AG09319 (cell line): ENCODE results near the gene NRP2.

ENCODE experiments used
- DNase-seq: peaks from one replicate; pipeline ENCODE4 v3.0.0-alpha.2; 2010; ENCODE audit warnings: low read depth; ENCODE audit errors: extremely low read depth
- TF ChIP-seq, protein P1 (sequence below): IDR thresholded peaks from 2 replicates; pipeline ENCODE4 v1.5.1; 2011; ENCODE audit warnings: low read depth, mild to moderate bottlenecking, inconsistent platforms, low read length, moderate library complexity

The NRP2 gene

DNA sequence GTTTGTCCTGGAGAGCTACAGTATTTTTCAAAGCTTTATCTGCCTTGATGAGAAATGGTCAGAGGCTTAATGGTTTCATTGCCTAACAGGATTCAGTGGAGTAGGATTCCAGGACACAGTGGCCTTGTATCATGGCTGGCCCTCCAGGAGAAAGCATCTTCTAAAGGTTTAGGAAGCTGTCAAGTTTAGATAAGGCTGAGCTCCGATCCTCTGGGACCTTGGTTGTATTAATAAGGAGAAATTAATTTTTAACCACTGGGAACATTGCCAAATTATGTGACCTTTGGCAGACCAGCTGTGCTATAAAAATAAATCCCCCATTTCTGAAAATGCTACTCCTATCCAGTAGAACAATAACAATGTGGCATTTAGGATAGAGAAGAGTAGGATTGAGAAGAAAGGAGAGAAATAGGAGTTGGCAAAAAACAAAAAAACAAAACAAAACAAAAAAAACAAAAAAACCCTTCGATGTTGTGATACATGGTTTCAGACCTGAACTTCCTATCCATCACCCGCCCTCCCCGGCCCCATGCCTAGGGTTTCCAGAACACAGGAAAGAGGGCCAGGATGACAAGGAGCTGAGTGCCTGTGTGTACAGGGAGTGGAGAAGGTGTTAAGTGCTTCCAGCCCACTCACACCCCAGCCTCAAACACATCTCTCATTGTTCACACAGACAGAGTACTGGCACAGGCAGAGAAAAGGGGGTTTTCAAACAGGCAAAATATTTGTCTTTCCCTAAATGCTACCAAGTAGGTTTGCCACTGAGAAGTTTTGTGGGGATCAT lies 6.3 kb downstream of the NRP2 start:
- TF ChIP-seq, protein P1, sequence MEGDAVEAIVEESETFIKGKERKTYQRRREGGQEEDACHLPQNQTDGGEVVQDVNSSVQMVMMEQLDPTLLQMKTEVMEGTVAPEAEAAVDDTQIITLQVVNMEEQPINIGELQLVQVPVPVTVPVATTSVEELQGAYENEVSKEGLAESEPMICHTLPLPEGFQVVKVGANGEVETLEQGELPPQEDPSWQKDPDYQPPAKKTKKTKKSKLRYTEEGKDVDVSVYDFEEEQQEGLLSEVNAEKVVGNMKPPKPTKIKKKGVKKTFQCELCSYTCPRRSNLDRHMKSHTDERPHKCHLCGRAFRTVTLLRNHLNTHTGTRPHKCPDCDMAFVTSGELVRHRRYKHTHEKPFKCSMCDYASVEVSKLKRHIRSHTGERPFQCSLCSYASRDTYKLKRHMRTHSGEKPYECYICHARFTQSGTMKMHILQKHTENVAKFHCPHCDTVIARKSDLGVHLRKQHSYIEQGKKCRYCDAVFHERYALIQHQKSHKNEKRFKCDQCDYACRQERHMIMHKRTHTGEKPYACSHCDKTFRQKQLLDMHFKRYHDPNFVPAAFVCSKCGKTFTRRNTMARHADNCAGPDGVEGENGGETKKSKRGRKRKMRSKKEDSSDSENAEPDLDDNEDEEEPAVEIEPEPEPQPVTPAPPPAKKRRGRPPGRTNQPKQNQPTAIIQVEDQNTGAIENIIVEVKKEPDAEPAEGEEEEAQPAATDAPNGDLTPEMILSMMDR, result no peak
- DNase-seq, result no peak

DNA sequence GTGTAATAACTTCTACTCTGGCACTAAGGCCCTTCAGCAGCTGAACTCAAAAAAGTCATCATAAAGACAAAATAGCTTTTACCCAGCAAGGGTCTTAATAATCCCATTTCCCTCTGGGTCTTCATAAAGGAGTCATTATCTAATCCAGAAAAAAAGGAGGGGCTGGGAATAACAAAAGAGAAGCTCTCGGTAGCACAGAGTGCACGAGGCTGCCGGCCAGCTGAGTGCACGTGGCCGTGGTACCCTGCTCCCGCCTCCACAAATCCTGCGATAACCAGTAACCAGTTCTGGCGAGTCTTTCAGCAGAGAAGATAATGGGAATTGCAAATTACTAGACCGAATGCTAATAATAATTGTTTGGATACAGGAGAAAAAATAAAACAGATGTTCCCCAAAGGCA lies 7.5 kb downstream of the NRP2 start:
- TF ChIP-seq, protein P1, result no peak
- no peak for DNase-seq

DNA sequence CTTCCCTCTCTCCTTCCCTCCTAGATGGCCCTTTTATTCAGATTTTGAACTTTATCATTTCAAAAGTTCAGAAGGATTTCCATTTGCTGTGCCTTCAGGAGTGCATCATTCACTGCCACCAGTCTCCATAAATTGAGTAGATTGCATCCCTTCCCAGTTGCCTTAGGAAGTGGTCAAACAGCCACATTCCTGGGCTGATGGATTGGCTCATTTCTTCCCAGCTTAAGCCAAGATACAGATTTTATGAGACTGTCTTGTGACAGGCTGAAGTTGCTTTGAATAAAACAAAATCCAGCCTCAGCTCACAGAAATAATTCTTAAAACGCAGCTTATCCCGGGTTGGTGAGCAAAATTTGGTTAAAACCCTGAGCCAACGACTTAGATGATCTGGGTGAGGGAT lies 9.8 kb downstream of the NRP2 start:
- TF ChIP-seq, protein P1, result no peak
- no peak for DNase-seq

DNA sequence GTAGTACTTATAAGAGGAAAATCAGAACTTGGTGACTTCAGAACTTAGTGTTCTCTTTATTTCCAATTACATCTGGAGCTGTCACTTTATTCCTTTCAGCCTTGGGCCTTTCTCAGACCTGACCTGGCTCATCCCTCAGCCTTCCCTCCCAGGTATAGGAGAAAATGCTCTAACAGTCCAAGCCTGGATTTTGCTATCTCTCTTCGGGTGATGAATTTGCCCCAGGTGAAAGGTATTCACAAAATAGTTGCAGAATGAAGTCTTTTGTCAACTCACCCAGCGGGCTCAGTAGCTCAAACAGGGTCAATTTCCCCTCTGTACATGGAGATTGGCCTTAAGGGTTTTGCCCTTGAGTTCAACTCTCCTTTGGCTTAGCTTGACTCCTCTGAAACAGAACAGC lies 12.0 kb downstream of the NRP2 start:
- DNase-seq, result no peak
- TF ChIP-seq, protein P1, result no peak

DNA sequence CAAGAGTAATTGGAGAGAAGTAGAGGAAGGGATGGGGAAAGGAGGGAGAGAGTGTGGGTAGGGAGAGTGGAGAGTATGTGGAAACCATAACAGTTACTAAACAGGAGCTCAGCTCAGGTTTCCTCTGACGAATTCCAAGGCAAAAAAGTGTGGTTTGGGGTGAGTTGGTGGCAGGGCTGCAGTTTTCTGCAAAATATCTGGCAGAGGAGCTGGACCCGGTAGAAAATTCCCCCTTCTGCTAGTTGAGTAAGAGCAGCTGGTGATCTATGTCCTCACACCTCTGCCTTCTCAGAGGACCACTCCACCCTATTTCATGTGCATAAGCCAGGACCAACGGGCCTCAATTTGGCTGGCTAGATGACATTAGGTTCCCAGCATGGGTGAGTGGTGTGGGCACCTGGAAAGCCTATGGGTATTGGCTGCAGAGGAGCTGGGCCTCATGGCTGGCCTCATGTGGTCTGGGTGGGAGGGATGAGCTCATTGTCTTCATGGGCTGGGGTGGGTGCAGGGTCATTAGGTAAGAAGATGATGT lies 13.2 kb downstream of the NRP2 start:
- TF ChIP-seq, protein P1, result no peak
- no peak for DNase-seq

DNA sequence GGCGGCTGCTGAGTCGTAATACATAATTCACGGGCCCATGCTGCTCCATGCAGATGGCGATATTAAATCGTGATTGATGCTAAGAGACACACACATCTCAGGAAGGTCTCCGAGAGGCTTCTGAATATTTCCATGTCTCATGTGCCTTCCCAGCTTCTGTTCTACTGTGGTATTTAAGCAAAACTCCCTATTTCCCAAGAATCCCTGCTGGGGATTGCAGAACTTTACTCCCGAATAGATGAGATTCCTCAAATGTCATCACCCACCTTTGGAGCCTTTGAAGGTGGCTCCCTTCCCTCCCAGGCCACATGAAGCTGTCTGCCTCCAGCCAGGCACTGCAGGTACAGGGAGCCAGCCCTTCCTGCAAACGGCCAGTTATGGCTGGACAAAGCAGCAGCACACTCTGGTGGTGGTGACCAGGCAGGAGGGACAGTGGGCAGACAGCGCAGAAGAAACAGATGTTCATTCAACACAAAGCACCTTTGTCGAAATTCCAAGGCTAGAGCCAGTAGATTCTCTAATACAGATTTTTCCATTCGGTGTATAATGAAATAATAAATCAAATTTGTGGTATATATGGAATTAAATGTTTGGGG lies 14.1 kb downstream of the NRP2 start:
- TF ChIP-seq, protein P1, result peak; percentile 29
- DNase-seq, result no peak

DNA sequence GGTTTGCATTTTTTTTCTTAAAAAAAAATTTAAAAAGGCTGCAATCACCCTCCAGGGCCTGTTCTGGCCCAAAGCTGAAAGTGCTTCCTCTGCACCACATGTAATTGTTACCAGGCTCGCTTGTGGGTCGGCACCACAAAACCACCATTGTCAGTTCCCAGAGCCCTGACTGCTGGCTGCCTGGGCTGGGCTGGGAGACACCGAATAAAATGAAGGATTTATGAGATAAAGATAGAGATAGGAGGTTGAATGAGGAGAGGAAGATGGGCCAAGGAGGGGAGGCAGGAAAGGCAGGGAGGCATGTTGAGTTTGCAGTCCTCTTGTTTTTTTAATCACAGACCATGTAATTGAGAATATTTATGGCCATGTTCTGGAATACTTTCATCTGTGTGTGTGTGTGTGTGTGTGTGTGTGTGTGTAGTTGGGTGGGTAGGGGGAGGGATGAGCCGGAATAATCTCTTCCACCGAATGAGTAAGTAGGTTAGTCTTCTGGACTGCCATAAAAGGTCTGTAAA lies 14.7 kb downstream of the NRP2 start:
- no peak for DNase-seq

More for the DNA sequence above, 14.7 kb downstream of the NRP2 start:
- TF ChIP-seq, protein P1, result no peak
